GM21423 (cell line): ENCODE results near the gene PARP16.
"Not testable (repeated sequence)": the region's sequence is repeated elsewhere in the genome, so short reads cannot be mapped to it uniquely, and the experiment has no call there.

ENCODE experiments used
- ATAC-seq: cut with Tn5 transposase; IDR thresholded peaks from one replicate; pipeline ENCODE4 v1.9.1; 2021; ENCODE audit warnings: mild to moderate bottlenecking, moderate library complexity; ENCODE audit not compliant: unreplicated experiment

Gene PARP16

GRCh38 chr15:65278480-65278879 is 8.2 kb downstream of the PARP16 start:
- ATAC-seq: no peak

GRCh38 chr15:65277015-65277414 is 9.7 kb downstream of the PARP16 start:
- ATAC-seq: no peak

GRCh38 chr15:65275728-65276126 is 11.0 kb downstream of the PARP16 start:
- ATAC-seq: no peak

GRCh38 chr15:65275104-65275727 is 11.5 kb downstream of the PARP16 start:
- ATAC-seq: no peak

- not testable (repeated sequence) for ATAC-seq
These were observed 15.7 kb downstream of the PARP16 start for GRCh38 chr15:65270811-65271545.

- ATAC-seq: no peak
These were observed 18.3 kb downstream of the PARP16 start for GRCh38 chr15:65268411-65268810.

GRCh38 chr15:65266469-65266868 is 20.2 kb downstream of the PARP16 start:
- no peak for ATAC-seq

GRCh38 chr15:65264863-65265430 is 21.7 kb downstream of the PARP16 start:
- no peak for ATAC-seq

- no peak for ATAC-seq
These were observed 23.4 kb downstream of the PARP16 start for GRCh38 chr15:65263313-65263712.

- ATAC-seq: no peak
These were observed 25.7 kb downstream of the PARP16 start for GRCh38 chr15:65260968-65261367.

- ATAC-seq: no peak
These were observed 27.3 kb downstream of the PARP16 start for GRCh38 chr15:65259367-65259797.

- ATAC-seq: no peak
These were observed 28.1 kb downstream of the PARP16 start for GRCh38 chr15:65258375-65259262.

GRCh38 chr15:65255486-65256140 is 31.1 kb downstream of the PARP16 start:
- ATAC-seq: no peak

GRCh38 chr15:65254758-65255157 is 31.9 kb downstream of the PARP16 start:
- no peak for ATAC-seq

- ATAC-seq: no peak
These were observed 32.3 kb downstream of the PARP16 start for GRCh38 chr15:65254356-65254755.

GRCh38 chr15:65249641-65250040 is 37.0 kb downstream of the PARP16 start:
- ATAC-seq: no peak

- ATAC-seq: no peak
These were observed 38.0 kb downstream of the PARP16 start for GRCh38 chr15:65248511-65249255.

- ATAC-seq: no peak
These were observed 39.7 kb downstream of the PARP16 start for GRCh38 chr15:65246939-65247338.

- ATAC-seq: no peak
These were observed 40.5 kb downstream of the PARP16 start for GRCh38 chr15:65246026-65246714.
